ENCODE results near the gene SLC25A34.

The SLC25A34 gene

GRCh38 chr1:15727021-15727420 lies 9.0 kb upstream of the SLC25A34 start:
- H3K27ac ChIP-seq = peak overlapping the region; percentile 20; the same call in 1 of the 2 replicates
- ChIA-PET POLR2A (ENCODE audit: low non-redundant PET) (no interaction called here), CTCF (no interaction called here)
- no peak for TF ChIP-seq CTCF (conservative IDR thresholded peaks at IDR 0.05; ENCODE audit: low read depth)
- DNase-seq (ENCODE audit: low spot score) = no peak

GRCh38 chr1:15727424-15727823 lies 8.6 kb upstream of the SLC25A34 start:
- ChIA-PET CTCF (interaction anchor here (0.5 kb wide), 1 partner anchor 15 kb away, joined by 3 read pairs; no protein-coding TSS in a partner anchor), POLR2A (ENCODE audit: low non-redundant PET) (no interaction called here)
- no peak for TF ChIP-seq CTCF (conservative IDR thresholded peaks at IDR 0.05; ENCODE audit: low read depth)
- DNase-seq (ENCODE audit: low spot score) = no peak
- peak overlapping the region; percentile 84; the same call in 1 of the 2 replicates for H3K27ac ChIP-seq

- ChIA-PET POLR2A (ENCODE audit: low non-redundant PET) (no interaction called here), CTCF (interaction anchor here (0.5 kb wide), 1 partner anchor 16 kb away, joined by 3 read pairs; no protein-coding TSS in a partner anchor)
- no peak for TF ChIP-seq CTCF (conservative IDR thresholded peaks at IDR 0.05; ENCODE audit: low read depth)
- peak overlapping the region; percentile 84 for H3K27ac ChIP-seq
- no peak for DNase-seq (ENCODE audit: low spot score)
Measured at GRCh38 chr1:15727866-15728534, 8.1 kb upstream of the SLC25A34 start.

GRCh38 chr1:15728937-15729657 lies 7.0 kb upstream of the SLC25A34 start:
- no peak for TF ChIP-seq CTCF (conservative IDR thresholded peaks at IDR 0.05; ENCODE audit: low read depth)
- peak overlapping the region; percentile 84 for H3K27ac ChIP-seq
- POLR2A ChIA-PET (ENCODE audit: low non-redundant PET) = no interaction called here
- no peak for DNase-seq (ENCODE audit: low spot score)
- CTCF ChIA-PET = no interaction called here

- DNase-seq (ENCODE audit: low spot score) = no peak
- H3K27ac ChIP-seq = peak overlapping the region; percentile 84
- TF ChIP-seq CTCF (conservative IDR thresholded peaks at IDR 0.05; ENCODE audit: low read depth) = no peak
- CTCF ChIA-PET = interaction anchor here (0.6 to 2.9 kb wide), 2 partner anchors 11 to 264 kb away, joined by 5 to 12 read pairs; no protein-coding TSS in a partner anchor
- POLR2A ChIA-PET (ENCODE audit: low non-redundant PET) = no interaction called here
Measured at GRCh38 chr1:15730423-15730822, 5.6 kb upstream of the SLC25A34 start.

GRCh38 chr1:15730936-15731335 lies 5.1 kb upstream of the SLC25A34 start:
- TF ChIP-seq CTCF (conservative IDR thresholded peaks at IDR 0.05; ENCODE audit: low read depth) = no peak
- ChIA-PET CTCF (interaction anchor here (0.6 to 2.9 kb wide), 2 partner anchors 10 to 357 kb away, joined by 3 to 12 read pairs; no protein-coding TSS in a partner anchor), POLR2A (ENCODE audit: low non-redundant PET) (no interaction called here)
- peak overlapping the region; percentile 84 for H3K27ac ChIP-seq
- no peak for DNase-seq (ENCODE audit: low spot score)
